H1 (cell line): Measurements from ENCODE around the gene KIDINS220. TPM values are rescaled to one million over a fixed set of nuclear protein-coding genes. Genes with fewer than 3 reads are reported as not detected.

Experiments used
- CTCF ChIA-PET: fragments of 300-600 bp; sonication (Branson Sonifier 250); formaldehyde crosslinking; loops from one replicate; lab custom pipeline; 2021; ENCODE audit not compliant: partially characterized antibody; lab: Charles Lee
- POLR2A ChIA-PET: fragments of 300-600 bp; sonication (Branson Sonifier 250); formaldehyde crosslinking; loops from one replicate; lab custom pipeline; 2021; ENCODE audit warnings: inconsistent platforms; ENCODE audit not compliant: partially characterized antibody; lab: Charles Lee
- DNase-seq, 2 experiments: peaks; one replicate each; pipeline versions ENCODE4 v3.0.0 to v3.0.0-alpha.2; 2010 to 2022; ENCODE audit warnings: low spot score in 2 of 2, low read depth in 1 of 2, mixed read lengths in 1 of 2
- FAIRE-seq: peaks from 2 replicates; lab custom pipeline; 2011; peaks lifted over from hg19 to GRCh38; lab: Jason Lieb, UNC
- H2AFZ ChIP-seq: 2 replicates; pipeline ENCODE4 v1.8.1; 2012; ENCODE audit warnings: low read length, inconsistent platforms
- H2AK5ac ChIP-seq: 2 replicates; pipeline ENCODE4 v1.6.1; 2013; ENCODE audit warnings: low read depth, low read length
- H2BK120ac ChIP-seq: replicated peaks from 2 replicates; pipeline ENCODE3; 2013; ENCODE audit warnings: low read depth, low read length, inconsistent platforms
- H2BK12ac ChIP-seq: 2 replicates; pipeline ENCODE4 v1.6.1; 2013; ENCODE audit warnings: low read depth, low read length
- H2BK15ac ChIP-seq: 2 replicates; pipeline ENCODE4 v1.6.1; 2013; ENCODE audit warnings: low read length
- H2BK20ac ChIP-seq: 2 replicates; pipeline ENCODE4 v1.6.1; 2013; ENCODE audit warnings: low read length
- H2BK5ac ChIP-seq: 2 replicates; pipeline ENCODE4 v1.6.1; 2013; ENCODE audit warnings: low read depth, low read length
- H3K14ac ChIP-seq: 2 replicates; pipeline ENCODE4 v1.6.1; 2013; ENCODE audit warnings: inconsistent platforms; ENCODE audit not compliant: insufficient read length
- H3K18ac ChIP-seq: 2 replicates; pipeline ENCODE4 v1.6.1; 2013; ENCODE audit warnings: low read length; ENCODE audit errors: extremely low read depth
- H3K23ac ChIP-seq: 2 replicates; pipeline ENCODE4 v1.6.1; 2013; ENCODE audit warnings: inconsistent platforms; ENCODE audit not compliant: insufficient read length
- H3K23me2 ChIP-seq: 2 replicates; pipeline ENCODE4 v1.6.1; 2013; ENCODE audit warnings: low read depth, low read length
- H3K27ac ChIP-seq: 2 replicates; pipeline ENCODE4 v1.6.1; 2011; ENCODE audit warnings: low read depth, low read length, inconsistent platforms
- H3K27me3 ChIP-seq, 4 experiments: replicated peaks in 1 of 4; 1 replicate in 1 of 4; 2 replicates in 3 of 4; pipeline versions ENCODE4 v1.6.1 to v1.8.1; 2011 to 2013; ENCODE audit warnings: low read length in 3 of 4, mild to moderate bottlenecking in 3 of 4, inconsistent platforms in 2 of 4, mixed read lengths in 2 of 4, moderate library complexity in 1 of 4; ENCODE audit not compliant: control insufficient read depth in 3 of 4, insufficient read depth in 3 of 4; ENCODE audit errors: extremely low read depth in 1 of 4
- H3K36me3 ChIP-seq, 4 experiments: 2 replicates each; pipeline versions ENCODE4 v1.6.1 to v1.8.1; 2011 to 2013; ENCODE audit warnings: mild to moderate bottlenecking in 4 of 4, low read length in 3 of 4, moderate library complexity in 2 of 4, control low read depth in 1 of 4, inconsistent platforms in 1 of 4; ENCODE audit not compliant: insufficient read depth in 4 of 4, control insufficient read depth in 2 of 4
- H3K4ac ChIP-seq: replicated peaks from 2 replicates; pipeline ENCODE3; 2013; ENCODE audit warnings: low read length, low read depth, mixed read lengths, inconsistent platforms; ENCODE audit not compliant: insufficient read length
- H3K4me1 ChIP-seq, 4 experiments: replicated peaks in 1 of 4; 1 replicate in 1 of 4; 2 replicates in 3 of 4; pipeline versions ENCODE4 v1.6.1 to v1.8.1; 2011 to 2013; ENCODE audit warnings: low read length in 3 of 4, inconsistent platforms in 2 of 4, mixed read lengths in 1 of 4; ENCODE audit not compliant: insufficient read depth in 4 of 4, control insufficient read depth in 3 of 4
- H3K4me2 ChIP-seq, 2 experiments: 2 replicates each; pipeline versions ENCODE4 v1.6.1 to v1.8.1; 2011 to 2013; ENCODE audit warnings: low read depth in 2 of 2, low read length in 2 of 2, control low read depth in 1 of 2, inconsistent platforms in 1 of 2, mild to moderate bottlenecking in 1 of 2; ENCODE audit not compliant: insufficient read depth in 1 of 2
- H3K4me3 ChIP-seq, 4 experiments: fragments of 200-600, 300-600 bp in 1 of 4; sonication (generic), shearing (Covaris generic), sonication (Bioruptor Twin) in 1 of 4; 2 replicates each; pipeline versions ENCODE4 v1.5.1 to v1.8.1; 2011 to 2016; ENCODE audit warnings: low read length in 4 of 4, low read depth in 3 of 4, control low read depth in 2 of 4, inconsistent platforms in 2 of 4, mild to moderate bottlenecking in 2 of 4, mixed read lengths in 1 of 4, moderate library complexity in 1 of 4; ENCODE audit not compliant: insufficient read depth in 2 of 4; ENCODE audit errors: extremely low read depth in 1 of 4
- H3K56ac ChIP-seq: replicated peaks from 2 replicates; pipeline ENCODE3; 2013; ENCODE audit warnings: low read depth, mild to moderate bottlenecking, mixed read lengths, low read length, inconsistent platforms; ENCODE audit not compliant: insufficient read length
- H3K79me1 ChIP-seq: 2 replicates; pipeline ENCODE4 v1.6.1; 2013; ENCODE audit warnings: low read depth, low read length, control low read depth
- H3K79me2 ChIP-seq, 2 experiments: 2 replicates each; pipeline versions ENCODE4 v1.6.1 to v1.8.1; 2012 to 2013; ENCODE audit warnings: low read length in 2 of 2, mild to moderate bottlenecking in 2 of 2, inconsistent platforms in 1 of 2; ENCODE audit not compliant: insufficient read depth in 2 of 2, control insufficient read depth in 1 of 2
- H3K9ac ChIP-seq, 4 experiments: replicated peaks in 1 of 4; 1 replicate in 1 of 4; 2 replicates in 3 of 4; pipeline versions ENCODE4 v1.6.1 to v1.8.1; 2011 to 2013; ENCODE audit warnings: low read depth in 3 of 4, low read length in 3 of 4, control low read depth in 2 of 4, mild to moderate bottlenecking in 2 of 4, moderate library complexity in 2 of 4, inconsistent platforms in 1 of 4; ENCODE audit errors: extremely low read depth in 1 of 4
- H3K9me3 ChIP-seq, 2 experiments: 2 replicates each; pipeline versions ENCODE4 v1.6.1 to v1.8.1; 2012 to 2013; ENCODE audit warnings: mild to moderate bottlenecking in 2 of 2, moderate library complexity in 2 of 2, control low read depth in 1 of 2, inconsistent platforms in 1 of 2, low read depth in 1 of 2, low read length in 1 of 2, mixed read lengths in 1 of 2; ENCODE audit not compliant: insufficient read depth in 2 of 2
- H4K20me1 ChIP-seq, 2 experiments: replicated peaks in 1 of 2; 2 replicates each; pipeline versions ENCODE3 to v1.8.1; 2011 to 2013; ENCODE audit warnings: inconsistent platforms in 2 of 2, low read length in 2 of 2, mild to moderate bottlenecking in 1 of 2; ENCODE audit not compliant: insufficient read depth in 2 of 2, control insufficient read depth in 1 of 2
- H4K5ac ChIP-seq: 2 replicates; pipeline ENCODE4 v1.6.1; 2013; ENCODE audit warnings: low read length, low read depth, mixed read lengths, inconsistent platforms; ENCODE audit not compliant: insufficient read length
- H4K8ac ChIP-seq: 2 replicates; pipeline ENCODE4 v1.8.0; 2013; ENCODE audit warnings: mild to moderate bottlenecking, moderate library complexity, low read length, inconsistent platforms; ENCODE audit not compliant: insufficient read depth; ENCODE audit errors: extremely low read depth
- H4K91ac ChIP-seq: replicated peaks from 2 replicates; pipeline ENCODE3; 2013; ENCODE audit warnings: low read length, mixed read lengths, inconsistent platforms; ENCODE audit not compliant: insufficient read length
- WGBS, 2 experiments: shearing (Covaris generic) in 1 of 2; methylation state at CpG; one replicate each; pipeline versions ENCODE4 v1.1.6 to v1.1.7; 2013 to 2015; ENCODE audit warnings: low lambda C conversion rate in 2 of 2, mixed read lengths in 2 of 2, inconsistent platforms in 1 of 2, low coverage in 1 of 2, missing lambda C conversion rate in 1 of 2; ENCODE audit not compliant: insufficient replicate concordance in 2 of 2, insufficient coverage in 1 of 2, insufficient read length in 1 of 2; ENCODE audit errors: extremely low coverage in 1 of 2, missing lambda C conversion rate in 1 of 2; 5-methylcytosine and 5-hydroxymethylcytosine counted together
- polyA plus RNA-seq, 7 experiments: library from polyadenylated mRNA; depleted of rRNA in 3 of 7; stranded (reverse) in 5 of 7; unstranded in 2 of 7; fragments of >200 nt in 5 of 7; fragments of 200-250 nt in 2 of 7; gene quantifications; 1 replicate in 5 of 7; 2 replicates in 1 of 7; 4 replicates in 1 of 7; pipeline versions ENCODE4 v1.2.1 to v1.2.3, GENCODE V29; 2011 to 2013; ENCODE audit warnings: missing spikeins in 2 of 7, mixed read lengths in 2 of 7
- total RNA-seq: library from RNA; stranded (reverse); fragmentation: NEBNext Ultra II Directional; extraction: Animal tissue kit (Norgen Biotek cat#: 25700); gene quantifications from 2 replicates; pipeline ENCODE4 v1.2.1, GENCODE V29; 2021

Gene KIDINS220
- total and polyA plus RNA-seq, 2 of the 8 experiments (the other 6 are each of a cell fraction or from before 2014, with no cell fraction given) = 21.2 to 27.1 TPM

DNA sequence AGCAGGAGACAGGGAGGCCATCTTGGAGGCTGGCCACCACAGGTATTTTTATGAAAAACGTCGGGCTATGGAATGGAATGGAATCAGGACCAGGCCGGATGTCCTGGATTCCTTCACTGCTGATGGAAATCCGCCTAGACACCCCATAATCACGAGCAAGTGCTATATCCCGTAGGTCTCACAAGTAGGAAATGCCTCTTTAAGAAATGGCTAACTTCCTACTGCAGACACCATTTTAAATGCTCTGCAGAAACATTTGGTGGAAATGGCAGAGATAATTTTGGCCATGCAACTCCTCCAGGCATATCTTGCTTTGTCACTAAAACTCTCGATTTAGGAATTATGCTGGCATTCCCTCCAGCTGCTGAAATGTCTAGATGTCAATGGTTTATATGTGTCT is 137.6 kb downstream of the KIDINS220 start:
- CTCF ChIA-PET = no interaction called here

More for the DNA sequence above, 137.6 kb downstream of the KIDINS220 start:
- Histone ChIP-seq H3K56ac (no peak overlapping the region), H4K91ac (no peak overlapping the region), H3K23me2 (no peaks in the 10 kb centered on the region; the same call in 1 of the 2 replicates), H3K4ac (no peak overlapping the region), H3K36me3 (no peaks in the 10 kb centered on the region), H2AK5ac (no peak overlapping the region), H2BK120ac (no peak overlapping the region), H3K4me1 (no peaks in the 10 kb centered on the region; a peak in 1 of 7 replicates), H3K4me3 (no peak overlapping the region), H4K20me1 (no peaks in the 10 kb centered on the region), H2BK20ac (no peak overlapping the region), H2AFZ (no peak overlapping the region), H3K9ac (no peak overlapping the region), H3K27me3 (no peaks in the 10 kb centered on the region), H3K4me2 (no peak overlapping the region), H2BK12ac (no peak overlapping the region), H3K9me3 (no peaks in the 10 kb centered on the region), H3K79me2 (no peaks in the 10 kb centered on the region), H3K18ac (no peak overlapping the region), H3K14ac (no peak overlapping the region), H3K23ac (no peak overlapping the region), H2BK15ac (no peak overlapping the region), H4K5ac (no peak overlapping the region), H3K79me1 (no peaks in the 10 kb centered on the region), H2BK5ac (no peak overlapping the region), H3K27ac (no peak overlapping the region), H4K8ac (no peak overlapping the region)
- DNase-seq = no peak
- POLR2A ChIA-PET = no interaction called here
- FAIRE-seq = no peak
- WGBS, 2 experiments = 94% methylated on average over 6 of the region's 7 CpGs; no CpG with 5 or more reads in 1 of the 2 experiments
